IMR-90 (cell line): ENCODE results near the gene CTNNA2. TPM values are rescaled to one million over a fixed set of nuclear protein-coding genes. Genes with fewer than 3 reads are reported as not detected.

Experiments
- ATAC-seq: fragments of 200-7000 bp; cut with Tn5 transposase; 2 replicates; pipeline ENCODE4 v1.9.1; 2020; ENCODE audit warnings: low read depth, mild to moderate bottlenecking, moderate library complexity
- BruUV-seq: library from RNA; stranded (reverse); fragments of 400-500 nt; replicated peaks from 2 replicates; lab custom pipeline; 2021; lab: Mats Ljungman, UMichigan
- CTCF ChIA-PET: fragments of 300-600 bp; formaldehyde crosslinking; extraction: SDS; loops from one replicate; lab custom pipeline; 2021; ENCODE audit warnings: antibody characterized with exemption; lab: Yijun Ruan, JAX
- POLR2A ChIA-PET: fragments of 300-600 bp; sonication (Branson Sonifier 250); formaldehyde crosslinking; loops from one replicate; lab custom pipeline; 2022; ENCODE audit warnings: antibody characterized with exemption; ENCODE audit not compliant: unreplicated experiment; lab: Charles Lee
- DNase-seq: peaks from one replicate; pipeline ENCODE4 v3.0.0; 2013
- H2AFZ ChIP-seq: replicated peaks from 2 replicates; pipeline ENCODE3; 2013; ENCODE audit warnings: low read length, mild to moderate bottlenecking; ENCODE audit not compliant: poor library complexity
- H2AK5ac ChIP-seq: 2 replicates; pipeline ENCODE4 v1.6.1; 2013; ENCODE audit warnings: low read depth, low read length, inconsistent platforms
- H2AK9ac ChIP-seq: replicated peaks from 2 replicates; pipeline ENCODE3; 2013; ENCODE audit warnings: mild to moderate bottlenecking, low read depth, low read length, moderate library complexity; ENCODE audit not compliant: poor library complexity
- H2BK120ac ChIP-seq: 2 replicates; pipeline ENCODE4 v1.6.1; 2013; ENCODE audit warnings: low read depth, low read length, inconsistent platforms
- H2BK15ac ChIP-seq: 3 replicates; pipeline ENCODE4 v1.6.1; 2013; ENCODE audit warnings: low read depth, low read length, inconsistent platforms
- H2BK20ac ChIP-seq: 2 replicates; pipeline ENCODE4 v1.6.1; 2013; ENCODE audit warnings: low read depth, mild to moderate bottlenecking, inconsistent platforms, low read length, moderate library complexity
- H2BK5ac ChIP-seq: 2 replicates; pipeline ENCODE4 v1.6.1; 2013; ENCODE audit warnings: mild to moderate bottlenecking, low read depth, low read length, inconsistent platforms; ENCODE audit not compliant: poor library complexity, severe bottlenecking
- H3K14ac ChIP-seq: replicated peaks from 2 replicates; pipeline ENCODE4 v1.6.1; 2013; ENCODE audit warnings: low read depth, low read length, inconsistent platforms
- H3K18ac ChIP-seq: 2 replicates; pipeline ENCODE4 v1.6.1; 2013; ENCODE audit warnings: low read depth, low read length, control low read depth
- H3K23ac ChIP-seq: 2 replicates; pipeline ENCODE4 v1.6.1; 2013; ENCODE audit warnings: low read depth, low read length, inconsistent platforms
- H3K27ac ChIP-seq: 2 replicates; pipeline ENCODE4 v1.5.1; 2013; ENCODE audit warnings: mild to moderate bottlenecking, control low read depth, low read length; ENCODE audit not compliant: insufficient read depth
- H3K27me3 ChIP-seq: 2 replicates; pipeline ENCODE4 v1.6.1; 2013; ENCODE audit warnings: low read length; ENCODE audit not compliant: control insufficient read depth, insufficient read depth
- H3K36me3 ChIP-seq: 2 replicates; pipeline ENCODE4 v1.6.1; 2013; ENCODE audit warnings: low read length, mixed read lengths; ENCODE audit not compliant: control insufficient read depth, insufficient read depth
- H3K4ac ChIP-seq: 2 replicates; pipeline ENCODE4 v1.6.1; 2013; ENCODE audit warnings: low read depth, low read length, inconsistent platforms
- H3K4me1 ChIP-seq: 2 replicates; pipeline ENCODE4 v1.6.1; 2013; ENCODE audit warnings: low read length, mixed read lengths; ENCODE audit not compliant: control insufficient read depth, insufficient read depth
- H3K4me2 ChIP-seq: 2 replicates; pipeline ENCODE4 v1.6.1; 2013; ENCODE audit warnings: low read depth, mild to moderate bottlenecking, control low read depth, low read length, moderate library complexity
- H3K4me3 ChIP-seq: 2 replicates; pipeline ENCODE4 v1.5.1; 2013; ENCODE audit warnings: low read depth, mild to moderate bottlenecking, control low read depth, low read length, moderate library complexity; ENCODE audit not compliant: insufficient read depth
- H3K56ac ChIP-seq: 2 replicates; pipeline ENCODE4 v1.6.1; 2013; ENCODE audit warnings: low read length, inconsistent platforms; ENCODE audit not compliant: insufficient read depth; ENCODE audit errors: extremely low read depth
- H3K79me1 ChIP-seq, 2 experiments: 2 replicates each; pipeline ENCODE4 v1.6.1; 2013; ENCODE audit warnings: low read length in 2 of 2, inconsistent platforms in 1 of 2, low read depth in 1 of 2
- H3K9ac ChIP-seq: 2 replicates; pipeline ENCODE4 v1.6.1; 2013; ENCODE audit warnings: low read depth, low read length, control low read depth
- H3K9me1 ChIP-seq: 2 replicates; pipeline ENCODE4 v1.6.1; 2013; ENCODE audit warnings: low read length, inconsistent platforms; ENCODE audit not compliant: insufficient read depth
- H3K9me3 ChIP-seq: 2 replicates; pipeline ENCODE4 v1.6.1; 2013; ENCODE audit warnings: low read length; ENCODE audit not compliant: control insufficient read depth, insufficient read depth
- H4K20me1 ChIP-seq: 2 replicates; pipeline ENCODE4 v1.6.1; 2013; ENCODE audit warnings: low read length, inconsistent platforms; ENCODE audit not compliant: insufficient read depth
- H4K5ac ChIP-seq: 2 replicates; pipeline ENCODE4 v1.6.1; 2013; ENCODE audit warnings: mild to moderate bottlenecking, low read depth, low read length, control low read depth
- H4K8ac ChIP-seq, 2 experiments: 2 replicates each; pipeline ENCODE4 v1.6.1; 2013; ENCODE audit warnings: low read depth in 2 of 2, low read length in 2 of 2, control low read depth in 1 of 2, inconsistent platforms in 1 of 2
- H4K91ac ChIP-seq: 2 replicates; pipeline ENCODE4 v1.6.1; 2013; ENCODE audit warnings: low read depth, low read length, inconsistent platforms; ENCODE audit not compliant: insufficient read depth
- BHLHE40 ChIP-seq: fragments of 150-350 bp; IDR thresholded peaks from 2 replicates; pipeline ENCODE4 v1.6.1; 2016; ENCODE audit warnings: mild to moderate bottlenecking, low read depth, low read length
- CEBPB ChIP-seq: IDR thresholded peaks from 2 replicates; pipeline ENCODE4 v1.6.1; 2012; ENCODE audit warnings: low read depth, low read length, improper control_type of control experiment
- CTCF ChIP-seq: conservative IDR thresholded peaks from 2 replicates; pipeline ENCODE4 v1.5.1; 2012; ENCODE audit warnings: mild to moderate bottlenecking, low read depth, low read length, improper control_type of control experiment
- FOS ChIP-seq: fragments of 150-350 bp; IDR thresholded peaks from 2 replicates; pipeline ENCODE4 v1.6.1; 2016; ENCODE audit warnings: low read depth, low read length
- MXI1 ChIP-seq: IDR thresholded peaks from 2 replicates; pipeline ENCODE4 v1.6.1; 2012; ENCODE audit warnings: low read depth, mild to moderate bottlenecking, low read length, moderate library complexity, borderline replicate concordance
- POLR2A ChIP-seq: IDR thresholded peaks from 2 replicates; pipeline ENCODE4 v1.6.1; 2012; ENCODE audit warnings: mild to moderate bottlenecking, low read depth, low read length
- RAD21 ChIP-seq: IDR thresholded peaks from 2 replicates; pipeline ENCODE4 v1.6.1; 2012; ENCODE audit warnings: low read length, improper control_type of control experiment
- RCOR1 ChIP-seq: IDR thresholded peaks from 2 replicates; pipeline ENCODE4 v1.6.1; 2012; ENCODE audit warnings: mild to moderate bottlenecking, low read length, improper control_type of control experiment; ENCODE audit not compliant: insufficient replicate concordance
- SMC3 ChIP-seq: fragments of 150-350 bp; IDR thresholded peaks from 2 replicates; pipeline ENCODE4 v1.6.1; 2016; ENCODE audit warnings: low read depth, mild to moderate bottlenecking, antibody characterized with exemption, low read length, moderate library complexity
- USF2 ChIP-seq: fragments of 150-350 bp; IDR thresholded peaks from 2 replicates; pipeline ENCODE4 v1.6.1; 2017; ENCODE audit warnings: mild to moderate bottlenecking, antibody characterized with exemption, low read length, low read depth
- WGBS, 2 experiments: methylation state at CpG; one replicate each; pipeline versions ENCODE4 v1.1.5 to v1.1.7; 2013; ENCODE audit warnings: missing lambda C conversion rate in 2 of 2; ENCODE audit not compliant: insufficient read length in 1 of 2; ENCODE audit errors: extremely low coverage in 2 of 2; 5-methylcytosine and 5-hydroxymethylcytosine counted together
- dilution Hi-C: fragments of 300-500 bp; cut with HindIII; formaldehyde crosslinking; loops from one replicate; pipeline ENCODE4 v1.14.3; 2018; ENCODE audit warnings: low sequenced_read_pairs; ENCODE audit not compliant: unreplicated experiment
- in situ Hi-C: fragments of 300-500 bp; cut with MboI; formaldehyde crosslinking; loops from 3 replicates; pipeline ENCODE4 v1.14.3; 2019; ENCODE audit warnings: low sequenced_read_pairs, inconsistent platforms, mixed read lengths
- intact Hi-C: fragments of 100-400 bp; cut with micrococcal nuclease; formaldehyde crosslinking; loops from 2 replicates; pipeline ENCODE4 v1.10.0; 2022
- polyA plus RNA-seq, 3 experiments: library from polyadenylated mRNA; depleted of rRNA; stranded (reverse); fragments of >200 nt; gene quantifications; 2 replicates each; pipeline ENCODE4 v1.2.3, GENCODE V29; 2012; ENCODE audit warnings: low replicate concordance in 1 of 3
- total RNA-seq: library from RNA; depleted of rRNA; stranded (reverse); fragments of >200 nt; gene quantifications from 2 replicates; pipeline ENCODE4 v1.2.3, GENCODE V29; 2012

The CTNNA2 gene
- total and polyA plus RNA-seq, 2 of the 4 experiments (the other 2 are of a cell fraction): not detected

GRCh38 chr2:79952616-79953015, 439.8 kb downstream of the CTNNA2 start:
- H2AK9ac ChIP-seq: no peak overlapping the region
- H3K4me2 ChIP-seq: peak overlapping the region; percentile 63
- H2AFZ ChIP-seq: no peak overlapping the region
- peak; percentile 79 for ATAC-seq
- H4K5ac ChIP-seq: peak overlapping the region; percentile 87
- no CpG with 5 or more reads among the region's 3 CpGs for WGBS, 2 experiments
- H3K79me1 ChIP-seq: no peaks in the 10 kb centered on the region
- no peak for TF ChIP-seq RAD21
- TF ChIP-seq FOS: no peak
- TF ChIP-seq SMC3: no peak
- no peak for TF ChIP-seq CEBPB
- no peak for TF ChIP-seq POLR2A
- no peak for TF ChIP-seq CTCF
- no peak for TF ChIP-seq BHLHE40
- no peak for TF ChIP-seq MXI1
- TF ChIP-seq USF2: no peak
- TF ChIP-seq RCOR1: no peak
- H3K4ac ChIP-seq: no peak overlapping the region
- dilution Hi-C loops: no loop called here
- H3K4me3 ChIP-seq: no peak overlapping the region
- no peaks in the 10 kb centered on the region for H3K36me3 ChIP-seq
- peaks cover 12% of the 10 kb centered on the region for H3K4me1 ChIP-seq
- intact Hi-C loops: loop anchor here (5.0 kb wide), 3 partner anchors 50 to 120 kb away; no protein-coding TSS in a partner anchor
- H2AK5ac ChIP-seq: no peak overlapping the region
- no peak overlapping the region for H2BK20ac ChIP-seq
- H3K56ac ChIP-seq: no peak overlapping the region
- 0 out of 4 replicates have a peak overlapping the region, but pooled peaks of 1 of the 2 experiments have one; percentile 43 for H4K8ac ChIP-seq
- H4K91ac ChIP-seq: no peak overlapping the region
- H2BK5ac ChIP-seq: peak overlapping the region; percentile 88
- H3K9me3 ChIP-seq: no peaks in the 10 kb centered on the region
- H3K23ac ChIP-seq: no peak overlapping the region
- peak overlapping the region; percentile 96; the same call in 1 of the 2 replicates for H3K27ac ChIP-seq
- no peak overlapping the region for H3K18ac ChIP-seq
- CTCF ChIA-PET: no interaction called here
- H2BK15ac ChIP-seq: no peak overlapping the region
- in situ Hi-C loops: no loop called here
- POLR2A ChIA-PET: no interaction called here
- H3K14ac ChIP-seq: no peak overlapping the region
- H3K9ac ChIP-seq: no peak overlapping the region
- H3K27me3 ChIP-seq: peaks cover 2% of the 10 kb centered on the region; the same call in 1 of the 2 replicates
- BruUV-seq: no TSS peak
- peak; percentile 51 for DNase-seq
- no peak overlapping the region for H2BK120ac ChIP-seq
- no peaks in the 10 kb centered on the region for H3K9me1 ChIP-seq
- H4K20me1 ChIP-seq: no peaks in the 10 kb centered on the region
